Endodermal cell (in vitro differentiated cells): ENCODE measurements around the gene LMO1. TPM values are rescaled to one million over a fixed set of nuclear protein-coding genes. Genes with fewer than 3 reads are reported as not detected.

ENCODE experiments used
- DNase-seq: peaks from one replicate; pipeline ENCODE4 v3.0.0-alpha.2; 2017
- H3K27ac ChIP-seq: 2 replicates; pipeline ENCODE4 v1.5.1; 2013; ENCODE audit warnings: mild to moderate bottlenecking, low read depth, low read length, moderate library complexity
- H3K27me3 ChIP-seq: 2 replicates; pipeline ENCODE4 v1.6.1; 2013; ENCODE audit warnings: mild to moderate bottlenecking, low read length, moderate library complexity; ENCODE audit not compliant: insufficient read depth, control insufficient read depth, poor library complexity, severe bottlenecking
- H3K36me3 ChIP-seq: 2 replicates; pipeline ENCODE4 v1.7.0; 2013; ENCODE audit warnings: mild to moderate bottlenecking, low read length, moderate library complexity; ENCODE audit not compliant: control insufficient read depth, insufficient read depth
- H3K4me1 ChIP-seq: one replicate; pipeline ENCODE4 v1.7.0; 2013; ENCODE audit warnings: low read length; ENCODE audit not compliant: control insufficient read depth, insufficient read depth
- H3K4me3 ChIP-seq: 2 replicates; pipeline ENCODE4 v1.5.1; 2013; ENCODE audit warnings: mild to moderate bottlenecking, low read length, moderate library complexity
- H3K9ac ChIP-seq: 2 replicates; pipeline ENCODE4 v1.6.1; 2013; ENCODE audit warnings: mild to moderate bottlenecking, low read length, moderate library complexity; ENCODE audit not compliant: poor library complexity, severe bottlenecking; ENCODE audit errors: extremely low read depth
- H3K9me3 ChIP-seq: 2 replicates; pipeline ENCODE4 v1.6.1; 2013; ENCODE audit warnings: mild to moderate bottlenecking, low read length, moderate library complexity; ENCODE audit not compliant: control insufficient read depth
- H3K27ac Mint-ChIP-seq: 2 replicates; pipeline ENCODE4 v1.8.0; 2020; ENCODE audit warnings: mixed read lengths
- H3K27me3 Mint-ChIP-seq: 2 replicates; pipeline ENCODE4 v1.8.0; 2021; ENCODE audit warnings: mild to moderate bottlenecking, mixed read lengths; ENCODE audit not compliant: insufficient read depth
- H3K36me3 Mint-ChIP-seq: 2 replicates; pipeline ENCODE4 v1.8.0; 2020; ENCODE audit warnings: low read depth, mixed read lengths
- H3K4me1 Mint-ChIP-seq: 2 replicates; pipeline ENCODE4 v1.8.0; 2020; ENCODE audit warnings: mixed read lengths
- H3K4me3 Mint-ChIP-seq: 2 replicates; pipeline ENCODE4 v1.8.0; 2020; ENCODE audit warnings: mild to moderate bottlenecking, moderate library complexity, mixed read lengths
- H3K9me3 Mint-ChIP-seq: 2 replicates; pipeline ENCODE4 v1.8.0; 2020; ENCODE audit warnings: mild to moderate bottlenecking, mixed read lengths
- WGBS, 2 experiments: methylation state at CpG; one replicate each; pipeline versions ENCODE4 v1.1.5 to v1.1.7; 2013; ENCODE audit warnings: missing lambda C conversion rate in 2 of 2, mixed read lengths in 1 of 2; ENCODE audit not compliant: insufficient coverage in 1 of 2, insufficient read length in 1 of 2; 5-methylcytosine and 5-hydroxymethylcytosine counted together
- total RNA-seq, 2 donors: library from RNA; stranded (reverse); fragmentation: NEBNext Ultra II Directional in 1 of 2; extraction: Animal tissue kit (Norgen Biotek cat#: 25700) in 1 of 2; gene quantifications; 2 replicates in 1 of 2; 3 replicates in 1 of 2; pipeline ENCODE4 v1.2.1, GENCODE V29; 2021
- TF ChIP-seq, protein P1 (sequence below): fragments of 200-600 bp; sonication (generic); conservative IDR thresholded peaks from 2 replicates; pipeline ENCODE4 v1.5.0; 2021; ENCODE audit warnings: antibody characterized with exemption, mild to moderate bottlenecking

The LMO1 gene
- total RNA-seq, 2 donors from 2014 or later, result 0.46 TPM; not detected in 1

- H3K9me3 Mint-ChIP-seq, result no peaks in the 10 kb centered on the region
- H3K36me3 Mint-ChIP-seq, result no peaks in the 10 kb centered on the region
- Histone ChIP-seq H3K4me3 (no peak overlapping the region), H3K36me3 (no peaks in the 10 kb centered on the region), H3K27ac (no peak overlapping the region), H3K9ac (no peak overlapping the region), H3K9me3 (no peaks in the 10 kb centered on the region), H3K27me3 (no peaks in the 10 kb centered on the region), H3K4me1 (no peaks in the 10 kb centered on the region)
- no peak overlapping the region for H3K4me3 Mint-ChIP-seq
- TF ChIP-seq, protein P1, sequence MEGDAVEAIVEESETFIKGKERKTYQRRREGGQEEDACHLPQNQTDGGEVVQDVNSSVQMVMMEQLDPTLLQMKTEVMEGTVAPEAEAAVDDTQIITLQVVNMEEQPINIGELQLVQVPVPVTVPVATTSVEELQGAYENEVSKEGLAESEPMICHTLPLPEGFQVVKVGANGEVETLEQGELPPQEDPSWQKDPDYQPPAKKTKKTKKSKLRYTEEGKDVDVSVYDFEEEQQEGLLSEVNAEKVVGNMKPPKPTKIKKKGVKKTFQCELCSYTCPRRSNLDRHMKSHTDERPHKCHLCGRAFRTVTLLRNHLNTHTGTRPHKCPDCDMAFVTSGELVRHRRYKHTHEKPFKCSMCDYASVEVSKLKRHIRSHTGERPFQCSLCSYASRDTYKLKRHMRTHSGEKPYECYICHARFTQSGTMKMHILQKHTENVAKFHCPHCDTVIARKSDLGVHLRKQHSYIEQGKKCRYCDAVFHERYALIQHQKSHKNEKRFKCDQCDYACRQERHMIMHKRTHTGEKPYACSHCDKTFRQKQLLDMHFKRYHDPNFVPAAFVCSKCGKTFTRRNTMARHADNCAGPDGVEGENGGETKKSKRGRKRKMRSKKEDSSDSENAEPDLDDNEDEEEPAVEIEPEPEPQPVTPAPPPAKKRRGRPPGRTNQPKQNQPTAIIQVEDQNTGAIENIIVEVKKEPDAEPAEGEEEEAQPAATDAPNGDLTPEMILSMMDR, result no peak
- H3K27me3 Mint-ChIP-seq, result peaks cover 18% of the 10 kb centered on the region
- no peaks in the 10 kb centered on the region for H3K4me1 Mint-ChIP-seq
- no peak overlapping the region for H3K27ac Mint-ChIP-seq
- DNase-seq, result peak; percentile 16
- WGBS, 2 experiments, result 48% methylated on average over 2 of the region's 2 CpGs; no CpG with 5 or more reads in 1 of the 2 experiments
These were observed 73.2 kb downstream of the LMO1 start for GRCh38 chr11:8190431-8190830.

- Mint-ChIP-seq H3K36me3 (no peaks in the 10 kb centered on the region), H3K4me3 (no peak overlapping the region), H3K9me3 (peaks cover 4% of the 10 kb centered on the region), H3K27me3 (peaks cover 8% of the 10 kb centered on the region), H3K4me1 (no peaks in the 10 kb centered on the region), H3K27ac (no peak overlapping the region)
- no peak overlapping the region for H3K27ac ChIP-seq
- no peak overlapping the region for H3K9ac ChIP-seq
- no peaks in the 10 kb centered on the region for H3K9me3 ChIP-seq
- no peak for DNase-seq
- no peaks in the 10 kb centered on the region for H3K4me1 ChIP-seq
- no peak overlapping the region for H3K4me3 ChIP-seq
- no peaks in the 10 kb centered on the region for H3K36me3 ChIP-seq
- TF ChIP-seq, protein P1, result no peak
- H3K27me3 ChIP-seq, result no peaks in the 10 kb centered on the region
- WGBS, 2 experiments, result 92 to 100% methylated on average over 1 to 2 of the region's 2 CpGs
These were observed 77.2 kb downstream of the LMO1 start for GRCh38 chr11:8186429-8186828.

GRCh38 chr11:8183111-8183510 is 80.6 kb downstream of the LMO1 start:
- Histone ChIP-seq H3K4me1 (no peaks in the 10 kb centered on the region), H3K9me3 (no peaks in the 10 kb centered on the region), H3K36me3 (no peaks in the 10 kb centered on the region), H3K4me3 (no peak overlapping the region), H3K9ac (no peak overlapping the region), H3K27me3 (no peaks in the 10 kb centered on the region), H3K27ac (no peak overlapping the region)
- 0 to 62% methylated on average over 1 to 3 of the region's 5 CpGs for WGBS, 2 experiments
- H3K9me3 Mint-ChIP-seq, result peaks cover 4% of the 10 kb centered on the region
- H3K4me1 Mint-ChIP-seq, result peaks cover 6% of the 10 kb centered on the region
- peaks cover 8% of the 10 kb centered on the region for H3K27me3 Mint-ChIP-seq
- H3K4me3 Mint-ChIP-seq, result no peak overlapping the region
- H3K36me3 Mint-ChIP-seq, result no peaks in the 10 kb centered on the region
- no peak for DNase-seq
- TF ChIP-seq, protein P1, result no peak
- H3K27ac Mint-ChIP-seq, result no peak overlapping the region
